Stimulated activated CD8-positive, alpha-beta memory T cell treated with anti-CD3 and anti-CD28 coated beads, Interleukin-2, amount 100 ng/mL, for 48 hours (primary cell): ENCODE results near the gene BANK1.

ENCODE experiments used
- DNase-seq, 2 donors: peaks; one replicate each; pipeline ENCODE4 v3.0.0-alpha.2; 2020; ENCODE audit warnings: low read depth in 2 of 2

BANK1 gene

DNA sequence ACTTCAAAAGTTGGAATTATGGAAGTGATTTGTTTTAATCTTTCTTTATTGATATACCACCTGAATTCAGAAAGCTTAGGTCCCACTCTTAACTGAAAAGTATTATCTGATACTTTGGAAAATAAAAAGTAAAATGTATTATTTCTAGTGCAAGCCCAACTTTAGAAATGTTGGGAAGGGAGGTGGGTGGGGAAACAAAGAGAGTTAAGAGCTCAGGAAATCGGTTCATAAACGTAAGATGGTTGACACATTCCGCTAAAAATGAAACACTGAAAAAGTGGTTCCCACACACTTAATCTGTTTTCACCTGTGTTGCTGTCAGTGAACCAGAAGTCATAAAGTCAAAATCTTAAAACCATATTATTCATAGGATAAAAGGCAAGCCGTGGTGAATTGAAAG, 237.4 kb downstream of the BANK1 start:
- no peak for DNase-seq

DNA sequence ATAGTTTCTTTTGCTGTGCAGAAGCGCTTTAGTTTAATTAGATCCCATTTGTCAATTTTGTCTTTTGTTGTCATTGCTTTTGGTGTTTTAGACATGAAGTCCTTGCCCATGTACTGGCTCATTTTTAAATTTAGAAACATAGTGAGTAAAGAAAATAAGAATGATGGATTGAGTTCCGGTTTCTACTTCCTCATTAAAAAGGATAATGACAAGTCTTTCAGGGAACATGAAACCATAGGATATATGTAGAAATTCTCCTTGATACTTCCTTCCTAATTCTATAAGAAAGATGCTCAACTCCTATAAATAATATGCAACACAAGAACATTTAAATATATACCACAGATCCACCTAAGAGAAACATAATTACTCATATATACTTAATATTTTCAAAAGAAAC, 240.9 kb downstream of the BANK1 start:
- no peak for DNase-seq

DNA sequence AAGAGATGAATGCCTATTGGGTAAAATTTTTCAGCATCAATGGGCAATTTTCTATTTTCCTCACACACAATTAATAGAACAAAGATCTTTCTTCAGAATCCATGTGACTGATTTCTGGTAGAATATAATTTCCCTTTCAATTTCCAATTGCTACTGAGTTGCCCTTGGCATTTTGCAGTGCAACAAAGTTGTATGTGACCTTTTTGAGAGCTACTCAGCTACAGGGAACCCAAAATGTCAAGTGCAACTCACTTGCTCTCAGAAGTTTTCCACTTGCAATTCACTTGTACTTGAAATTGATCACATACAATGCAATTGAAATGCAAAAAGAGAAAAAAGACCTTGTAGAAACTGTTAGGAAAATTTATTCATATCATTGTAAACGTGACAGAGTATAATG, 245.5 kb downstream of the BANK1 start:
- DNase-seq, result no peak

DNA sequence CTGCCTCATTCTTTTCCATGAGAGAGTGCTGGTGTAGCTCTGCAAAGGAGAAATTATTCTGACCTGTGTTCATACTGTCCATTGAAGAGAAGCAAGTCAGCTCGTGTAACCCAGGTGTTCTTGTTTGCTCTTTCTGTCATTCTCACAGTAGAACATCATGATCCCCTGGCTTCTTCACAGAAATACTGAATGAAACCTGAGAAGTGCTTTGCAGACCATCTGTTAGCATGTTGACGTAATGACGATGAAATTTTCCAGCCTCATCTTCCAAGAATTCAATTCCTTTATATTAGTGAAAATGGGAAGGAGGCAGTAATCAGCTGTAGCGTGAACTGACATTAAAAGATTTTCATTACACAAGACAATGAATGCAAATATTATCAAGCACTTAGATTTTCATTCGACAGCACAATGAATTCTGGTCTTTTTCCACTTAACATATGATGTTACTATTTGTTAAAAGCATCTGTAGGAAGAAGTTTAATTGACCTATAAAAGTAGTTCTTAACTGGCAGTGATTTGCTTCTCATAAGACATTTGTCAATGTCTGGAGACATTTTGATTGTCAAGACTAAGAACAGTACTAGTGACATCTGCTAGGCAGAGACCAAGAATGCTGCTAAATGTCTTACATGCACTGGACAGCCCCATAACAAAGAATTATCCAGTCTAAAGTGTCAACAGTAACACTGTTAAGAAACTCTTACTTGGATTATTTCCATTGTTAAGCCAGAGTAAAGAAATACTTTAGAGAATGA, 246.3 kb downstream of the BANK1 start:
- no peak for DNase-seq

DNA sequence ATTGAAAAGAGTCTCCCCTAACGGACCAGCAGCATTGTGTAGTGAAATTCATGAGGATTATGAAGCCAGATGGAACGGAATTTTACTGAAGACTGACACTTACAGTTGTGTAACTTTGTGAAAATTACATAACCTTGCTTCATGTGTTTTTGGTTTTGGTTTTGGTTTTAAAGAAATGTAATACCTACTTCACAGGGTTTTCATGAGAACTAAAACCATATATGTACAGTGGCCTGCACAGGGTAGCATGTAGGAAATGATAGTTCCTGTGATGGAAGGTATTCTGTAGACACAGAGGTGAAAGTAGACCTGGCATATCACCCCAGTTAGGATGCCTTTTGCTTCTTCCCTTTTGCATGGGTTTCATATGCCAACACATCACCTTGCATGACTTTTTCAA, 247.0 kb downstream of the BANK1 start:
- DNase-seq, result no peak

DNA sequence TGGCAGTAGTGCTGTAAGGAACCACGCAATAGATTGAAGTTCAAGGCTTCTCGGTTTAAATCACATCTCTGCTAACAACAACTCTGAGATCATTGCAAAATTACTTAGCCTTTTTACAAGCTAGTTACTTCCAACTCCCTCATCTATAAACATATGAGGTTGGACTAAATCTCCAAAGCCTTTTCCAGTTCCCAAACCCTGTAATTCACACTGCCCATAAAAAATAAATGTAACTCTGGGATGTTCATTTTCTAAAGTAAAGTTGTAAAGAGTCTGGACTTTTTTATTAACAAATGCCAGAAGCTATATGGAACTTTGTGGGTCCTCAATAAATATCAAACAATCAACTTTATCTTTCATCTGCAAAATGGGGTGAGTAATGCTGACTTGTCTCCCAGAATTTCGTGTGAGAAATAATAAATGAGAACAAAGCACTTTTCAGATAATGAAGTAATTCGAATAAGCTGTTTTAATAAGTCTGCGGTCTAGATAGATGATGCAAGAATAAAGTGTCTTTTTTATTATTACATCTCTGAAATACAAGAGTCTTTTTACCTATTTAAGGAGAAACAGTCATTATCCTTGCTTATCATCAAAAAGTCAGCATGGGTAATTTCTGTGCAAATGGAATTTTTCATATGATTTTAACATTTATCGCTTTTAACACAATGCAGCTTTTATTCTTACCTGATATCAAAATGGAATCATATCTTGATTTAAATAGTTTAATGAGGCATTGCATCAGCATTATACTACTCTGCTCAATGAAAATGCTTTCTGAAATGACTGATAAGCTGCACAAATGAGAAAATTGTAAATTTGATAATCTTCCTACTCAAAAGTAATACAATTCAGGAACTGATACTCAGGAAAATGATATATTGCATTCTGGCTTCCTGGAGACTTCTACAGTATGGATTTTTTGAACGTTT, 252.6 kb downstream of the BANK1 start:
- no peak for DNase-seq

DNA sequence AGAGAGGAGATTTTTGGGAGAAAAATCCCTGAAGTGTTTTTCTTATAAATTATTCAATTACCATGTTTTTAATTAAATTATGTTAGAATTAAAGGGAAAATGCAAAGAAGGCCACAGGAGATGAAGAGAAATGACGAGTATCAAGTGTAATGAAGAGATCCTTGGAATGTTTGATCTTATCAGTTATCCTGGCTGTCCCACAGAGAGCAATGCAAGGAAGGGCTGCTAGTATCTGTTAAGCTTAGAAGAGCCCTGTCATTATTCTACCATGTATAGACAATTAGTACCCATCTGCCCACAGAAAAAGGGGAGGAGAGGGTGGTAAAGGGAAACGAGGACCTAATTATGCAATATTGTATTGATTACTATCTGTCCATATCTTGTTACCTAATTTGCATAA, 257.1 kb downstream of the BANK1 start:
- no peak for DNase-seq

DNA sequence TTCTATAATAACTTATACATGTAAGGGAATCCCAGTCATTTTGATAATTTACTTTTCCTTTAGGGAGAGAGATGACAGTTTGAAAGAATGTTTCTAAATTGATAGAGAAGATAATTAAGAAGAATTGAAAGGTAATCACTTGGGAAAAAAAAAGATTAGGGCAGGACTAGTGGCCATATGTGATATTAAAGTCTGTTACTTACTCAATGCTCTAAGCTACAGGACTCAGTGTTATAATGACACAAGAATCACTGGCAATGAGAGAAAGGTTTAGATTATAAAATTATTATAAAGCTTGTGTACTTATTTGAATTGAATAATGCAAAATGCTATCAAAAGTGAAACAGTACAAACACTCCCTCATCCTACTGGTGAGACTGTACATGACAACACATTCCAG, 265.3 kb downstream of the BANK1 start:
- DNase-seq, result no peak

DNA sequence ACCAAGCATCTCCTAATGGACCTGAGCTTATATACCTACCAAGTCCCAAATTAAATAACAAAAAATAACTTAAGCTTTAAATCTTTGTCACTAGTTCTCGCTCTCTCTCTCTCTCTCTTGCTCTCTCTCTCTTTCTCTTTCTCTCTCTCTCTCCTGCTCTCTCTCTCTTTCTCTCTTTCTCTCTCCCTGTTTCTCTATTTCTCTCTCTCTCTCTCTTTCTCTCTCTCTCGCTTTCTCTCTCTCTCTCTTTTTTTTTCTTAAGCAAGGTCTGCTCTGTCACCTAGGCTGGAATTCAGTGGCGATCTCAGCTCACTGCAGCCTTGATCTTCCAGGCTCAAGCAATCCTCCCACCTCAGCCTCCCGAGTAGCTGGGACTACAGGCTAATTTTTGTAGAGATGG, 266.6 kb downstream of the BANK1 start:
- DNase-seq, result no peak

DNA sequence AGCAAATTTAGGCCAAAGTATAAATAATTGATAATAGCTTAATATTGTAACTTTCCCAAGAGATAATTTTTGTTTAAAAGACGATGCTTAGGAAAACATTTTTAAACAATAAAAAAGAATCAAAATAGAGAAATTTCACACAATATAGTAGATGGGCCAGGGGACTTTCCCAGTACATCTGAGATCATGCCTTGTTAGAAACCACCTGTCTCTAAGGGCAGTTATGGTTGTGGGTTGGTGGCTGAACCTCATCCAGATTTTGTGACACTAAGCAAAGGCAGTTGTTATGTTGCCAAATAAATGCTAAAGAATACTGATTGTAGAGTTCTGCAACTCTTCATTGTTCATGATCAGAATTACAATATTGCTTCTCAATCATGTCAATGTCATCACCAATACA, 270.6 kb downstream of the BANK1 start:
- no peak for DNase-seq

DNA sequence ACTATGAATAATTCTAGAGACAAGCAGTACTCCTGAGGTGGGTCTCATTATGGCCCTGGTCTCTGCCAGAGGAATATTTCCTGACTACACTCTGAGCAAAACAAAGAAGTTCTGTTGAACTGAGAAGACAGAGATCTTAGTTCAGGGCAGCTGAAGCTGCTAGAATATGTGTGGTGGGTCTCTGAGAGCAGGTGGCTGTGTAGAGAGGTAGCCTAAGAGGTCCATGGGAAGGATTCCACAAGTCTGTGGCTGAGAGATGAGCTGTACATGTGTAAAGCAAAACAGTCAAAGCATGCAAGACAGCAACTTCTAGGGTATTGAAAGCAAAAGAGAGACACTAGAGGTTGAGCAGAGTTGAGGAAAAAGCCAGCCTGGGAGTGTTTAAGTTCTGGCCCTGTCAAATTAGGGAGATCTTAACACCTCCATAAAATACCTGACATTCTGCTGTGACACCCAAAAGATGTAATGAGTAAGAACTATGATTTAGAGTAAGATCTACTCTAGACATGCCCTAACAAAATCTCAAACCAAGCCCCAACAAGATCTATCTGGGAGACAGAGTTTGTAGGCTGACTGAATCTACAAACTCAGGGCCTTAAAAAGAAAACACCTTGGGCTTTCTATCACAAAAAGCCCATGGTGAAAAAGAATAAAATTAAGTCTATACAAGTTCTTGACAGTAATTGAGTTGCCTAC, 274.4 kb downstream of the BANK1 start:
- no peak for DNase-seq

DNA sequence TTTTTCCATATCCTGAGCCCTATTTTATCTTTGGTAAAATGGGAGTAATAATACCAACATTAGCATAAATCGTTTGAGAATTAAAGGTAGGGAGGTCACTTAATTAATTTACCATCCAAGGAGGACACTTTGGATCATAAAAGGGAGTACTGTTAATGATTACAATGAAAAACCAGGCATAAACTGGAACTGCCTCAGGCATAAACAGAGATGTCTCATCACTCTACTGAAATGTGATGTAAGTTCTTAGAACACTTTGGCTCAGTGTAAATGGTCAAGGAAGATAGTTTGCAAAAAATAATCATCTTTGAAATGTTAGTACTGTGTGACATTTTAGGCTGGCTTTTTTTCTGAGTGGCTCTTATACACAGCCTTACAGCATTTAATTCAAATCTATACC, 286.1 kb downstream of the BANK1 start:
- DNase-seq, result no peak

DNA sequence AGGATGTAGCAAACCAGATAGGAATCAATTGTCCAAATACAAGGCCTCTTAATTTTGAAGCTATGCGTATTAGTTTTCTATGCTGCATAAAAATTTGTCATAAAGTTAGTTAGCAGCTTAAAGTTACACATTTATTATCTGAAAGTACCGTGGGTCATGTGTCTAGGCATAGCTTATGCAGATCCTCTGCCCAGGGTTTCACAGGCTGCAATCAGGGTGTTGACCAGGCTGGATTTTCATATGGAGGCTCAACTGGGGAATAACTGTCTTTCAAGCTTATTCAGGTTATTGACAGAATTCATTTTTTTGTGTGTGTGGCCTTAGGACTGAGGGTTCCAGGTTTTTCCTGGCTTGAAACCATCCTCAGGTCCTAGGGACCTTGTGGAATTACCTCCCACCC, 289.7 kb downstream of the BANK1 start:
- no peak for DNase-seq

DNA sequence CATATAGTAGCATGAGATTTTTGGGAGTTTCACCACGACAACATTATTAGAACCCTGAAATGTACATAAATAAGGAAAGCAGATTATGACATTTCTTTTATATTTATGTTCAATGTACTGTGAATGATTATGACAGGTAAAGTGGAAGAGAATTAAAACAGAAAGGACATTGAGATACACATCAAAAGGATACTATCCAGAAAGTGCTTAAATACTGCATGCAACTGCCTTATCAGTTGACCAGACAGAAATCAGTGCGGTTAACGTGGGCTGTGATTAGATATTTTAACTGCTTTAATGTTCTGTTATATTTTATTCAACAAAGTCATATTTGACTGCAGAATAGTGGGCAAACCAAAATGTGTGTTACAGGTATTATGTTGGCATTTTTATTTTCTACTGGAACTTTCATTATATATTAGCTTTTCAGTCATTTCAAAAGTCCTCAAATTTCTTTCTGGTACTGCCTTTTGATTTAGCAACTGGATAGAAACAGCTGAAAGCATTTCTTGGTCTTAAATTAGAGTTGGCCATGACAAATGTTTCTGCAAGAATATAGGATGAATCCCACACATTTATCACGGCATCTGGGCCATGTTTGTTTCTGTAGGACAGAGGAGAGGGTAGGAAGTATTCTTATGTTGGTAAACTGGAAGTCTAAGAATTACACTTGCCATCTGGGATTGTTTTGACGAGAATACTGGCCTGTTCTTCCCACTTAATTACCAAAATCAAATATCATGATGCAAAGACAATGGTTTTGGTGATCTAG, 299.5 kb downstream of the BANK1 start:
- no peak for DNase-seq

DNA sequence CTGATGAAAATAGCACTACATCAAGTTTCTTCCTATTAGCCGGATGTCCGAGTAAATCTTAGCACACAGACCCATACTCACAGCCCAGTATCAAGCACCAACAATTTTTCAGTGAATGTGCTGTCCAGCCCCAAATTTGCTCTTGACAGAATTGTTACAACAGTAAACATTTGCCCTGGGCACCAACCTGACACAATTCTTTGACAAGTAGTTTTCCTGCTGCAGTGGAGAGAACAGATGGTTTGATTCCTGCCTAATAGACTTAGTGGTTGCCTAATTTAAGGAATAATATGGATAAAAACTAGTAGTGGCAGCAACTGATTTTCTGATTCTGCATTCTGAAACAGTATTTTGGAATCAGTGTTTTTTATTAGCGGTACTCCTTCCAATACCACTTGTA, 301.1 kb downstream of the BANK1 start:
- DNase-seq, result no peak

DNA sequence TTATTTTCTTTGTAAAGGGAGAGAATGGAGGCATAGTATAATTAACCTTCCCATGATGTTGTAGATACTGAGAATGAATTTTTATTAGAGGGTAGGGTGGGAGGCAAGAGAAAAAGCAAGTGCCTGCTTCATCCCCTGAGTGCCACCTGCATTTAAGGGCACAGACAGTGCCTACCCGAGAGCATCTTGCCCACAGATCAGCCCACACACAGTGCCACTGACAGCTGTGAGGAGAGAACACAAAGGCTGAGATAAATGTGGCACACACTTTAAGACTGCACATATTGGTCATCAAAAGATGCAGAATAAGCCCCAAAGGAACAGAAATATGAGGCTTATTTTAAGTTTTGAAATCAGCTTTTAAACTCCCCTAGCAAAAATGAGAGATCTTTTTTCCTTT, 304.0 kb downstream of the BANK1 start:
- no peak for DNase-seq

DNA sequence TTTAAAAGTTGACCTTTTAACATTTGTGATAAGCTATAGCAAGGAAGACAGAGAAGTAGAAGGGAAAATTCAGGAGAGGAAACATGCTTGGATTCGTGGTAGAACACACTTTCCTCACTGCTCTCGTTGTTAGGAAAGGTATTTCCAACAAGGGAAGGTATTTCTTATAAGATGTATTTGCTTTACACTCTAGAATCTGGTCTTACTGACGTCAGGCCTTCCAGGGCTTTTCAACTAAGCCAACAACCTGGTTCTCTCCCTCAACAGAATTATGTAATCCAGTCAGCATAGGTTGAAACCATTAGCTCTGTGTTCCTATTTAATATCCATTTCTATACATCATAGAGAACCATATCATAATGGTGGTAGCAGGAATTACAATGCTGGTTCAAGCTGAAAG, 312.8 kb downstream of the BANK1 start:
- DNase-seq, result no peak

DNA sequence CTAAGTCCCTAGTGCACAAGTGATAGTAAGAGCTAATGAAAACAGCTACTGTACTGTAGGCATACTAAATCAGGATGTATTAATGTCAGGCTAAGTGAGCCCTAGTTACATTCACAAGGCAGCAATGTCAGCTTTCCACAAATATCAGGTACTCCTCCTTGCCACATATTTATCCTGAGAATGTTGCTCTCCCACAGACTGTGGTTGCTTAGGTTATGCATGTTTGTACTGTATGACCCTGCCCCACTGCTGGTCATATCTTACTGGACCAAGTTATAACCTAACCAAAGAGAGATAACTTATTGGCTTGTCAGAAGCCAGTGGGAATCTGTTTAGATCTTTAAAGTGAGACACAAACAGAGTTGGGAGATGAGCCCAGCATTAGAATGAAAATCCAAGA, 313.7 kb downstream of the BANK1 start:
- DNase-seq, result no peak

DNA sequence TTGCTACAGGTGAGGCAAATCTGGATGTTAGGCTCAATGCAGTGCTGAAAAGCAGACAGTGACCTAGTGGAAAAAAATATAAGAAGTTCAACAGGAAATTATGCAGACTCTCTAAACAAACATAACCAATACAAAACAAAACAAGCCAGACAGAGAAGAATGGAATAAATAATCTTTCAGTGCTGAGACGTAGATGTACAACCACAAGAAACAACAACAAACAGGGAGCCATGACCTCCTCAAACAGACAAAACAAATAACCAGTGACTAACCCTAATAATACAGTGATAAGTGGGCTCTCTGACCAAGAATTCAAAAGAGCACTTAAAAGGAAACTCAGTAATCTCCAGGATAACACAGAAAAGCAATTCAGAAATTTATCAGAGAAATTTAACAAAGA, 315.5 kb downstream of the BANK1 start:
- DNase-seq, result no peak

DNA sequence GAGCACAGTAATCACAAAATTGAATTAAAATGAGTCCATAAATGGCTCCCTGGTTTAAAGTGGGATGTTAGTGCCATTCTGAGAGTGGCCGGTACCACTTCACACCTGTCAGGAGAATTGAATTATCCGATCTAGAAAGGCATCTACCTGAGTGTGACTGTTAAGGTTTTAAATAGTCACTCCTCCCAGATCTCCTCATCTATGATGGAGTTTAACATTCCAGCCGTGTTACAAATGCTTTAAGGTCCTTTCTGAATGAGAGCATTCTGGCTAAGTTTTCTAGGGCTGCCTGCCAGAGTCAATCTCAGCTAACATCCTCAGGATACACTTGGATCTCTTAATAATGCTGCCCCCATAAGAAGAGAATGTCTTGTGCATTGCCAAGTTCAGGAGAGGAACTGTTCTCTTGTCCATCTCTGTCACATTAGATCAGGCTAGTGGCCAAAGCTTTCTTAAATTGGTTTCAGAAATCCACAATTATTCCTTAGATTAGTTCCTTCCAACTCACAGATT, 323.6 kb downstream of the BANK1 start:
- DNase-seq, result no peak

DNA sequence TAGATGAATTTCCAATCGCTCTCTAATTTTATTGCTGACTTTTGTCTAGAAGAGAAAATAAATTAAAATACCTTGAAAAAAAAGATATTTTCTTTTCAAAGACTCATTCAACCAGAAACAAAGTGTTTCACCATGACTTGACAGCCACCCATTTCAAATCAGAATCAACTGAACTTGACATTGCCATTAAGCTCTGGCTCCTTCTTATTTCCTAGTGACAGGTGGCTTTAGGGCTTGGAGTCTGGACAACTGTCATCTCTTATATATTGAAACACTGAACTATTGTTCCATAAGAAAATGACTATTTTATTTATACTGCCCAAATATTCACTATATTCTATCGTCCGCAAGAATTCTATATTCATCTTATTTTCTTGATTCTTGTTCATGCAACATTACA, 325.6 kb downstream of the BANK1 start:
- DNase-seq, result no peak

DNA sequence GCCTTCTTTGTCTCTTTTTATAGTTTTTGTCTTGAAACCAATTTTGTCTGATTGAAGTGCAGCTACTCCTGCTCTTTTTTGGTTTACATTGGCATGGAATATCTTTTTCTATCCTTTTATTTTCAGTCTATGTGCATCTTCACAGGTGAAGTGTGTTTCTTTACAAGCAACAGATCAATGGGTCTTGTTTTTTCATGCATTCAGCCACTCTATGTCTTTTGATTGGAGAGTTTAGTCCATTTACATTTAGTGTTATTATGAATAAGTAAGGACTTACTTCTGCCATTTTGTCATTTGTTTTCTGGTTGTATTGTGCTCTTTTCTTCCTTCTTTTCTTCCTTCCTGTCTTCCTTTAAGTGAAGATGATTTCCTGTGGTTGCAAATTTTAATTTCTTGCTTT, 330.3 kb downstream of the BANK1 start:
- no peak for DNase-seq
